Activated naive CD4-positive, alpha-beta T cell treated with anti-CD3 and anti-CD28 coated beads, Interleukin-2, amount 50 U/mL, for 16 hours (primary cell): ENCODE results near the gene FBXW7.

Source experiments
- DNase-seq: peaks from one replicate; pipeline ENCODE4 v3.0.0-alpha.2; 2020

Gene FBXW7

DNA sequence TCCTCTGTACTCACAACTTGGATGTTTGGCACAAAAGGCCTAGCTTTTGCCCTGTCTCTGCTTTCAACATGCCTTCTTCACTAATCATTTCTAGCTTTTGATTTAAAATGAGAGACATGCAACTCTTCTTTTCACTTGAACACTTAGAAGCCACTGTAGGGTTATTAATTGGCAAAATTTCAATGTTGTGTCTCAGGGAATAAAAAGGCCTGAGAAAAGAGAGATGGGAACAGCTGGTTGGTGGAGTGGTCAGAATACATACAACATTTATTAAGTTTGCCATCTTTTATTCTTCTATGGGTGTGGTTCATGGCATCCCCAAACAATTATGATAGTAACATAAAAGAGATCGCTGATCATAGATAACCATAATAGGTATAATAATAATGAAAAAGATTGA lies 114.3 kb downstream of the FBXW7 start:
- no peak for DNase-seq

DNA sequence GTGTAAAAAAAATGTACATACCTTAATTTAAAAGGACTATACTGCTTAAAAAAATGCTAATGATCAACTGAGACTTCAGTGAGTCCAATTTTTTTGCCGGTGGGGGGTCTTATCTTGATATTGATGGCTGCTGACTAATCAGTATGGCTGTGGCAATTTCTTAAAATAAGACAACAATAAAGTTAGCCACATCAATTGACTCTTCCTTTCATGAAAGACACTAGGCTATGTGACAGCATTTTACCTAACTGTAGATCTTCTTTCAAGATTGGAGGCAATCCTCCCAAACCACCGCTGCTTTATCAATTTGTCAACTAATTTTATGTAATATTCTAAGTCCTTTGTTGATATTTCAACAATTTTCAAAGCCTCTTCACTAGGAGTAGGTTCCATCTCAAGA lies 116.1 kb downstream of the FBXW7 start:
- DNase-seq, result no peak

DNA sequence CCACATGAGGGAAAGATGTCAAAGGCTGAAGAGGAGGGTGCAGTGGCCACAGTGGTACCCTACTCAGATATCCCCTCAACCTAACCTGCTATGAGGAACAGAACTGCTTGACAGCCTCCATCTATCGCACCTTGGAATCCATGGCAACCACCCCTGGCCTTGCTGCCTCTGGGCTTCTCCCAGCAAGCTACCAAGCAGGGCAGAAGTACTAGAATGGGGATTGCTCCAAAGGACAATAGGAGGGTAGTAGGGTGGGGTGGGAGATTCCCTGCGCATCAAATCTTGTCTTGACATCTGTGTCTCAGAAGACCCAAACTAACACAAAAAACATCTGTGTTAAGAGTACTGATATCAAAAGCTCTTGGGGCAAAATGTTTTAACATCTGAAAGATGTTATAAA lies 118.2 kb downstream of the FBXW7 start:
- DNase-seq, result no peak

DNA sequence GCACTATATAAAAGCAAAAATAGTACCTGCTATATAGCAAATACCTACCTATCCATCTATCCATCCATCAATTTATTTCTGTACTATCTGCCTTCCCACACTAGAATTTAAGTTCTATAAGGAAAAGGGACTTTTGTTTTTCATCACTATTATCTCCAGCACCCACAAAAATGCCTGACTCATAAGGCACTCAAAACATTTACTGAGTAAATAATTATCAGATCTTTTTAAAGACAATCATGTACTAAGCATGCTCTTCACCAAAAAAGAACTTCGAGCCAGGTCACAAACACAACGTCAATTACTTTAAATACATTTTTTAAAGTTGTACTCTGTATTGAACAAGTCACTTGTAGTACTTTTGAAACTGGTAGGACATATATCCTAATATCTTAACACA lies 119.9 kb downstream of the FBXW7 start:
- DNase-seq, result no peak

- no peak for DNase-seq
Measured at GRCh38 chr4:152408514-152409327, 127.2 kb downstream of the FBXW7 start.

DNA sequence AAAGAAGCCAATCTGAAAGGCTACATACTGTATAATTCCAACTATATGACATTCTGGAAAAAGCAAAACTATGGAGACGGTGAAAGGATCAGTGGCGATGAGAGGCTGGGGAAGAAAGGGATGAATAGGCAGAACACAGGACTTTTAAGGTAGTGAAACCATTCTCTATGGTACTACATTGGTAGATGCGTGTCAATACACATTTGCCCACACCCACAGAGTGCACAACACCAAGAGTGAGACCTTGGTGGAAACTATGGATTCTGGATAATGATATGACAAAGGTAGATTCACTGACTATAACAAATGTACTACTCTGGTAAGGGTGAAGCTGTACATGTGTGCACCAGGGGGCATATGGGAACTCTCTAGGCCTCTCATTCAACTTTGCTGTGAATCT lies 134.5 kb downstream of the FBXW7 start:
- no peak for DNase-seq

GRCh38 chr4:152399246-152399645 lies 136.6 kb downstream of the FBXW7 start:
- DNase-seq, result no peak

- DNase-seq, result no peak
Measured at GRCh38 chr4:152398060-152398459, 137.8 kb downstream of the FBXW7 start.

- no peak for DNase-seq
Measured at GRCh38 chr4:152394791-152395190, 141.1 kb downstream of the FBXW7 start.

- DNase-seq, result no peak
Measured at GRCh38 chr4:152392079-152392478, 143.8 kb downstream of the FBXW7 start.

DNA sequence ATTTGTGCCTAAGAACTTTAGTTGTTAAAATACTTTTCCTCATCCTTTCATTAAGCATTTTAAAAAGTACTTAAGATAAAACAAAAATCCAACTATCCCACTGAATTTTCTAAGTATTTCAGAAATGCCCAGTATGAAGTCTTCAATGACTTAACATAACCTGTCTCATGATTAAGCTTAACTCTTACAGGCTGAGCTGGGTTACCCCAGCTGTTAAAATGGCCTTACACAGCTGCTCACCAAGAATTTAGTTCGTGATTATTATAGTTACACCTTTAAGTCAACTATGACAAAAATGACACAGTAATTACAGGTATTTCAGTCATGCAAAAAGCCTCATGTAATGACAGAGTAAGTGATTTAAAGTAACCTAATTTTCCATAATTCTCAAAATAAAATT lies 145.7 kb downstream of the FBXW7 start:
- DNase-seq, result no peak

GRCh38 chr4:152389359-152389758 lies 146.5 kb downstream of the FBXW7 start:
- no peak for DNase-seq

DNA sequence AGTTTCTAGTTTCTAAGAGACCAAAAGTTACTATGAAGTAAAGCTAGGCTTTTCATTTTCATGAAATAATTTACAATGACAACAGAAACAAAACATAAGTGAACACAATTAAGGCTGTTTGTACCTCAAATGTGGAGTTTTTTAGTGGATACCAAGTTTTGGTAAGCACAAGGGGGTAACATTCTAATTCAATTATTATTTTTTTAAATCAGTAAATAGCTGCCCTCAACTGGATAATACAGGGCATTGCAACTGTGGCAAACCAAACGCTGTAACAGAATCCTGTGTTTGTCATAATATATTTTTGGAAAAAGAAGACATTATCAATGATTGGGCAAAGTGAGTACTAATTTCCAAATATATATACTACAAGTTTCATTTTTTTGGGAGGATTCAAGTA lies 150.3 kb downstream of the FBXW7 start:
- no peak for DNase-seq

DNA sequence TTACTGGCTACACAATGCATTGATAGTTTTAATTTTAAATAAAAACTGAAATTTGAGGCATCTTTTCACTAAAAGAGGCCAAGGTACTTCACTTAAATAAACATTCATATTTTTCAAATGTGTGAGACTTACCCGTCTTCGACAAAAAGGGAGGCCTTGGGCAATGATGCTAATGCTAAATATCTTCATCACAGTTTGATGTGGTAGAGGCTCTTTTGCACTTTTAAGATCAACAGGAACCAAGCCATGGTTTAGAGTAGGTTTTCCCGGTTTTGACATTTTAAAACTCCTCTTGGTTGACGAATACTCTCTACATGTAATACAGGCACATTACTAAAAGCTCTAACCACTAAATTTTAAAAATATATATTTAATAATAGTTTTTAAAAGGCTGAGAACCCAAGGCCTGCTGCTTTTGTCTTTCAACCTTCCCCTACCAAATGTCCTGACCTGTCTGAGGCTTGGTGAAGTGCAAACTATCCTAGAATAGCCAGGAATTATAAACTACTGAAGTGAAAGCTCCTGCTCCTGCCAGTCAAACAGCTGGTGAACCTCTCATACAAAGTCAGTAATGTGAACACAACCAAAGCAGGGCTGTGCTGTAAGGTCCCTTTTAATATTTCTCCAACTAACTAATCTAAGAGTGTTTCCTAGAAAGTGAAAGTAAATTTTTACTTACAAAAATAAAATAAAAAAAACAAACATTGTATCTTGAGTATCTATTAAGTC lies 153.7 kb downstream of the FBXW7 start:
- no peak for DNase-seq

DNA sequence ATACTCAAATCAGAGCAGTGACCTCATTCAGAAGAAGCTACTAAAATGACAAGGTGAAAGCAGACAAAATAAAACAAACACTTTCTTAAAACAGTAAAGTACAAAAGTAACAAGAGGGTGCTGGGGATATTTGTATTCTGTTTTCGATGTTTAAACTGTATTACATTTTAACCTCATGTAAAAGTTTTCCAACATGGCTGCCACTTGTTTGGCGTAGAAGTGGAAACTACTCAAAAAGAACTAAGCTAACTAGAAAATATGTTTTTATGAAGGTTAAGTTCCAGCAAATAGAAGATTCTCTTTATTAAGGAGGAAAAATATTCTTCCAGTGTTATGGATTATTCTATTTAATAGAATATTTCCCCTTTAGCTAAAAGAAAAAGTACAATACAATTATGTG lies 155.0 kb downstream of the FBXW7 start:
- no peak for DNase-seq

- no peak for DNase-seq
Measured at GRCh38 chr4:152380185-152380584, 155.7 kb downstream of the FBXW7 start.

GRCh38 chr4:152374606-152375285 lies 161.1 kb downstream of the FBXW7 start:
- DNase-seq, result no peak

GRCh38 chr4:152374153-152374552 lies 161.7 kb downstream of the FBXW7 start:
- DNase-seq, result no peak

DNA sequence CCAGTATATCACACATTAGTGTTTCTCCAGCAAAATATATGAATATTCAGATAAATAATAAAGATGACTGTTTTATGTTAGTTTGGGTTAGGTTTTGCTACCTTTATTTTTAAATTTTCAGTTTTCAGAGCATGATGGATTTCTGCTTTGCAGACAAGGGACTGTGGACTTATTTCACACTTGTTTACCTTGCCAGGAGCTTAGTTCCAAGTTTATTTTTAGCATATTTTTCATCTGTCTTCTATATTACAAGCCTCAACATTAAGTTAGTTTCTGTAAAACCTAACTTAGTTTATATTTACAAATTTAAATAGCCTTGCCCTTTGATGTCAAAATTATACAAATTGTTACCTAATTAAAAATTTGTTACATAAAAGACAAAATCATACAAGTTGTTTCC lies 163.4 kb downstream of the FBXW7 start:
- DNase-seq, result no peak

- DNase-seq, result no peak
Measured at GRCh38 chr4:152369902-152370295, 166.0 kb downstream of the FBXW7 start.

DNA sequence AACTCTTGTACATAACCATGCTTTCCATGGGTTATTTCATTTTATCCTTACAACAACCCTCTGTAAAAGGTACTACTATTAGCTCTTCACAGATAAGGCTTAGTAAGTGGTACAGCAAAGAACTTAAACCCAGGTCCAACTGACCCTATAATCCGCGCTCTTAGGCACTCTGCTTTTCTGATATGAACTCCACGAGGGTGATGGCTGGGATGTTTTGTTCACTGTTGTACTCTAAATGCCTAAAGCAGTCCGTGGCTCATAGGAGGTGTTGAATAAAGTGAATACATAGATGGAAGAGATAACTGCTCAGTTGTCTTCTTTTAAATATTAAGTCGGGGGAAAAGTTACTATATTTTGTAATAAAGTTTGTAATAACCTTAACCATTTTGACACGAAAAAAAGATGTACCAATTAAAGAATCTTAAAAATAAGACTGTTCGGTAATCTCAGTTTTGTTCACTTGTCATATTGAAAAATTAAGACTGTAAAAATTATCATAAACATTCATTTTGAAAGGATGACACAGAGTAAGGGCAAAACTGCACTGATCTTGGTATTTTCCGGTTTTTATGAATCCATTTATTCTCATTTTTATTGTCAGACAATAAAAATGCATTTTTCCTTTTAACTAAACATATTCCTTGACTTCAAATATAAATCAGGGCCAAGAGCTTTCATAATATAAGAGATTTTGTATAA lies 166.5 kb downstream of the FBXW7 start:
- no peak for DNase-seq

GRCh38 chr4:152368001-152368400 lies 167.9 kb downstream of the FBXW7 start:
- no peak for DNase-seq

GRCh38 chr4:152364883-152365282 lies 171.0 kb downstream of the FBXW7 start:
- no peak for DNase-seq
